GM20431 (cell line): ENCODE data around the gene CCL22.
"Not testable (repeated sequence)": the region's sequence is repeated elsewhere in the genome, so short reads cannot be mapped to it uniquely, and the experiment has no call there.

Experiments used
- in situ Hi-C: fragments of 300-500 bp; cut with MseI, MboI; formaldehyde crosslinking; loops from one replicate; pipeline ENCODE4 v1.15.0; 2020; ENCODE audit warnings: low sequenced_read_pairs; ENCODE audit not compliant: unreplicated experiment

Gene CCL22

GRCh38 chr16:57358527-57359095 lies at the start of gene CCL22:
Gene CCL22 (plus strand): TSS chr16:57358783. CDS start chr16:57358817, 34 bp downstream.
- in situ Hi-C loops, result no loop called here

GRCh38 chr16:57310801-57311200 lies 47.8 kb upstream of the CCL22 start:
- in situ Hi-C loops, result no loop called here

GRCh38 chr16:57313509-57313908 lies 45.1 kb upstream of the CCL22 start:
- in situ Hi-C loops, result no loop called here

GRCh38 chr16:57314161-57314785 lies 44.3 kb upstream of the CCL22 start:
- in situ Hi-C loops, result no loop called here

- in situ Hi-C loops, result no loop called here
Measured at GRCh38 chr16:57315416-57315815, 43.2 kb upstream of the CCL22 start.

- in situ Hi-C loops, result no loop called here
Measured at GRCh38 chr16:57316390-57317017, 42.1 kb upstream of the CCL22 start.

- in situ Hi-C loops, result no loop called here
Measured at GRCh38 chr16:57318240-57318970, 40.2 kb upstream of the CCL22 start.

GRCh38 chr16:57319646-57320045 lies 38.9 kb upstream of the CCL22 start:
- in situ Hi-C loops, result no loop called here

GRCh38 chr16:57324749-57325148 lies 33.8 kb upstream of the CCL22 start:
- in situ Hi-C loops, result no loop called here

- in situ Hi-C loops, result no loop called here
Measured at GRCh38 chr16:57325458-57325857, 33.1 kb upstream of the CCL22 start.

GRCh38 chr16:57329718-57330327 lies 28.8 kb upstream of the CCL22 start:
- in situ Hi-C loops, result no loop called here

- in situ Hi-C loops, result no loop called here
Measured at GRCh38 chr16:57331355-57331754, 27.2 kb upstream of the CCL22 start.

- in situ Hi-C loops, result no loop called here
Measured at GRCh38 chr16:57333402-57333801, 25.2 kb upstream of the CCL22 start.

GRCh38 chr16:57335366-57335765 lies 23.2 kb upstream of the CCL22 start:
- in situ Hi-C loops, result no loop called here

- in situ Hi-C loops, result no loop called here
Measured at GRCh38 chr16:57341062-57341440, 17.5 kb upstream of the CCL22 start.

GRCh38 chr16:57341441-57342303 lies 16.9 kb upstream of the CCL22 start:
- in situ Hi-C loops, result no loop called here

GRCh38 chr16:57342606-57343005 lies 16.0 kb upstream of the CCL22 start:
- in situ Hi-C loops, result not testable (repeated sequence)

GRCh38 chr16:57343221-57343620 lies 15.4 kb upstream of the CCL22 start:
- in situ Hi-C loops, result no loop called here

GRCh38 chr16:57344094-57344493 lies 14.5 kb upstream of the CCL22 start:
- in situ Hi-C loops, result not testable (repeated sequence)

- in situ Hi-C loops, result no loop called here
Measured at GRCh38 chr16:57345021-57345420, 13.6 kb upstream of the CCL22 start.
